KOPT-K1 (cell line): ENCODE results near the gene RNF128.

Experiments
- H3K27ac ChIP-seq: fragments of 200-600 bp; sonication (generic); 2 replicates; pipeline ENCODE4 v1.5.1; 2016; ENCODE audit warnings: antibody characterized with exemption, mild to moderate bottlenecking, low read depth, low read length; ENCODE audit not compliant: poor library complexity, severe bottlenecking
- H3K36me3 ChIP-seq: fragments of 200-600 bp; sonication (generic); 2 replicates; pipeline ENCODE4 v1.5.1; 2017; ENCODE audit warnings: antibody characterized with exemption, mild to moderate bottlenecking, low read length, moderate library complexity; ENCODE audit not compliant: insufficient read depth
- H3K9me3 ChIP-seq: fragments of 200-600 bp; sonication (generic); 2 replicates; pipeline ENCODE4 v1.5.1; 2017; ENCODE audit warnings: antibody characterized with exemption, low read length, mild to moderate bottlenecking; ENCODE audit not compliant: insufficient read depth, poor library complexity, severe bottlenecking

The RNF128 gene, protein sequence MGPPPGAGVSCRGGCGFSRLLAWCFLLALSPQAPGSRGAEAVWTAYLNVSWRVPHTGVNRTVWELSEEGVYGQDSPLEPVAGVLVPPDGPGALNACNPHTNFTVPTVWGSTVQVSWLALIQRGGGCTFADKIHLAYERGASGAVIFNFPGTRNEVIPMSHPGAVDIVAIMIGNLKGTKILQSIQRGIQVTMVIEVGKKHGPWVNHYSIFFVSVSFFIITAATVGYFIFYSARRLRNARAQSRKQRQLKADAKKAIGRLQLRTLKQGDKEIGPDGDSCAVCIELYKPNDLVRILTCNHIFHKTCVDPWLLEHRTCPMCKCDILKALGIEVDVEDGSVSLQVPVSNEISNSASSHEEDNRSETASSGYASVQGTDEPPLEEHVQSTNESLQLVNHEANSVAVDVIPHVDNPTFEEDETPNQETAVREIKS

DNA sequence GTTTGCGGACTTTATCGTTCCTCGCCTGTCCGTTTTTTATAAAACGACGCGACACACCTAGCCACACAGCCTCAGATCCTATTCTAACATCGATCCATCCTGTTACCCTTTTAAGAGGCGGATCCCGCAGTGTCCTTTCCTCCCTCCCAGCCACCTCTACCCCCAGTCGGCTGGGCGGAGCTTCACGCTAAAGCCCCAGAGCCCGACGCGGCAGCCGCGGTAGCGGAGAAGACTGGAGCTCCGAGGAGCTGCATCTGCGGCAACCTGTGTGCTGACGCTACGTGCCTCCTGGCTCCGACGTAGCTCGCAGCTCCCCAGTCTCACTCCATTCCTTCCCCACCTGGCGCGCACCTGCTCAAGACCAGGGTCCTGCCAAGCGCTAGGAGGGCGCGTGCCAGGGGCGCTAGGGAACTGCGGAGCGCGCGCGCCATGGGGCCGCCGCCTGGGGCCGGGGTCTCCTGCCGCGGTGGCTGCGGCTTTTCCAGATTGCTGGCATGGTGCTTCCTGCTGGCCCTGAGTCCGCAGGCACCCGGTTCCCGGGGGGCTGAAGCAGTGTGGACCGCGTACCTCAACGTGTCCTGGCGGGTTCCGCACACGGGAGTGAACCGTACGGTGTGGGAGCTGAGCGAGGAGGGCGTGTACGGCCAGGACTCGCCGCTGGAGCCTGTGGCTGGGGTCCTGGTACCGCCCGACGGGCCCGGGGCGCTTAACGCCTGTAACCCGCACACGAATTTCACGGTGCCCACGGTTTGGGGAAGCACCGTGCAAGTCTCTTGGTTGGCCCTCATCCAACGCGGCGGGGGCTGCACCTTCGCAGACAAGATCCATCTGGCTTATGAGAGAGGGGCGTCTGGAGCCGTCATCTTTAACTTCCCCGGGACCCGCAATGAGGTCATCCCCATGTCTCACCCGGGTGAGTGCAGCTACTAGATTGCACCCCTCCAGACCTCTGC is at the start of gene RNF128:
Gene RNF128, plus strand, starts transcription at position 217 of the 953 bp plus-strand sequence. Its CDS starts 213 bp downstream, at position 430.
- H3K9me3 ChIP-seq, result no peaks in the 10 kb centered on the region
- no peak within 1 kb of the TSS for H3K27ac ChIP-seq
- no peaks in the 10 kb centered on the region for H3K36me3 ChIP-seq

DNA sequence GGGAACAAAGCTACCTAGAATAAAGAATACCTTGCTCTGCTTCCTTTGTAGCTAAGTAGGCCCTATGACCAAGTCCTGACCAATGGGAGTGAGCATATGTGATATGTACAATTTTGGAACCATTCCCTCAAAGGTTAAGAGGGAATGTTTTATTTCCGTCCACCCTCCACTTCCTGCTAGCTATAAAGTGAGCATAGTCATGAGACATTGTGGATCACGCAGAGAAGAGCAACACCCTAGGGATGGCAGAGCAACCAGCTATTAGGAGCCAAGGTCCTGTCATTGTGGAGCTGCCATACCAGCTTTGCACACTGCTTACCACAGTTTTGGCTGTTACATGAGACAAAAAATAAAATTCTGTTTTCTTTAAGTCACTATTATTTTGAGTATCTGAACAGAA is 45.8 kb upstream of the RNF128 start:
- no peak overlapping the region for H3K27ac ChIP-seq
- no peaks in the 10 kb centered on the region for H3K9me3 ChIP-seq
- H3K36me3 ChIP-seq, result no peaks in the 10 kb centered on the region

DNA sequence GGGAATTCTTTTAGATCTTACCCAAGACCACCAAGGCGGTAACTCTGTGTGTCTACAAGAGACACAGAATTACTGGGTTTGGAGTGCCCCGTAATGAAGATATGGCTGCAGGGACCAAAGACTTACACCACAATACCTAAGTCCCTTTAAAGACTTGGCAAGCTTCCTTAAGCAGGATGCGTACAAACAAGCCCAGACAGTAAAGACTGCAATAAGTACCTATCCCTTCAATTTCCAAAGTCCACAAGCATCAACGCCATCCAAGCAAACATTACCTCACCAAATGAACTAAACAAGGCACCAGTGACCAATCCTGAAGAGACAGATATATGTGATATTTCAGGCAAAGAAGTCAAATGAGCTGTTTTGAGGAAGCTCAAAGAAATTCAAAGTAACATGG is 42.3 kb upstream of the RNF128 start:
- no peak overlapping the region for H3K27ac ChIP-seq
- no peaks in the 10 kb centered on the region for H3K9me3 ChIP-seq
- no peaks in the 10 kb centered on the region for H3K36me3 ChIP-seq

DNA sequence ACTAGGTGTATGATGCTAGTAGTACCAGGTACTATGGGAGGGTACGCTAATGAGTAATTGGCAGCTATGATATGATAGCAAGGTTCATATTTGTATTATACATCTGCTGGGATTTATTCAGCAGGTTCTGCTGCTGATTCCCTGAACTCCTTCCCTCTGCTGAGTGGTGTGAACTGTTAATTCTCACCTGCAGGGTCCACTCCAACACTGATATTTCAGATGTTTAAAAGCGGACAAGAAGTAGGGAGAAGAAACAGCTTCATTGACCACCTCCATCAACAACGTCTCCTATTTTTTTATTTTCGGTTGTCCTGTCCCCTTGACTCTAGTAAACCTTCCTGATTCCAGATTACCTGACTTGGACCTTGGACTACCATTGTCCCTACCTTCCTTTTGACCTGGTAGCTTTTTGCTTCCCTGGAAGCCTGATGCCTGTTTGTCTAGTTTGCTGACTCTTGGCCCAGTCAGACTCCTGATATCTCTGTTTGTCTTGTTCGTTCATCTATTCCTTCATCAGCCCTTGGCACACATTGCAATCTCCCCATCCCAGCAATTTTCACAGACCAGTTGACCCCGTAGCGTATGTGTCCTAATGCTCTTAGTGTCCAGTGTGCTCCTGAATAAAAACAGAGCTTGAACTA is 34.0 kb upstream of the RNF128 start:
- Histone ChIP-seq H3K9me3 (no peaks in the 10 kb centered on the region), H3K36me3 (no peaks in the 10 kb centered on the region), H3K27ac (no peak overlapping the region)

DNA sequence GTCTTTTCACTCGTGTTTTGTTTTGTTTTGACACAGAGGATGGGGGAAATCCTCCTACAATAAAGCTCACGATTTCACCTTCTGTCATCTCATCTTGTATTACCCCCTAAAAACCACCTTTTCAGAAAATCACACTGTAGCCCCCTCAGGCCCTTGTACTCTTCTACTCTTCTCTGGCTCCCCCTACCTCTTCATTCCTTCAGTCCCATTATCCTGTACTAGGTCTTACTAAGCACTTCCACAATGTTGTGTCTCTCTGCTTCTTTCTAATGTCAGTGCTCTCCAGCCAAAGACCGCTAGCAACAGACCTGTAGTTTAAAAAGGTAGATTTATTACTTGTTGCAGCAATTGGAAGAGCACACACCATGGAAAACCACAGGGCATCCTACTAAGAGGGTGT is 30.0 kb upstream of the RNF128 start:
- no peak overlapping the region for H3K27ac ChIP-seq

DNA sequence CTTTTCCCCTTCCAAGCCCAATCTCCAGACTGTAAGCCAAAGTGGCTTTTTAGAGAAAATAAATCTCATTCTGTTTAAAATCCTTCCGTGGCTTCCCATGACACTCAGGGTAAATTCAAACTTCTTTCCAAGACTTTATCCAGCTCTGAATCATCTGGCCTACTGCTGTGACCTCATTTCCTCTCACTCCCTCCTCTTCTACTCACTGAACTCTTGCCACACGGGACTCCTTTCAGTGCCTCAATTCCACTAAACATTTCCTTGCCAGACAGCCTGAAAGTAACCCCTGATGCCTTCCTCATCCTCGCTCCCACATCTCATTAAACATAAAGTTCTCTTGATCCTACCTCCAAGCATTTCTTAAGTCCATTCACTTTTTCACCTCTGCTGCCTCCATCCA is 27.8 kb upstream of the RNF128 start:
- Histone ChIP-seq H3K27ac (no peak overlapping the region), H3K36me3 (no peaks in the 10 kb centered on the region), H3K9me3 (no peaks in the 10 kb centered on the region)

More for the DNA sequence above, 30.0 kb upstream of the RNF128 start:
- Histone ChIP-seq H3K36me3 (no peaks in the 10 kb centered on the region), H3K9me3 (no peaks in the 10 kb centered on the region)

GRCh38 chrX:106702636-106703035 is 23.9 kb upstream of the RNF128 start:
- Histone ChIP-seq H3K36me3 (no peaks in the 10 kb centered on the region), H3K27ac (no peak overlapping the region), H3K9me3 (no peaks in the 10 kb centered on the region)

- Histone ChIP-seq H3K36me3 (no peaks in the 10 kb centered on the region), H3K27ac (no peak overlapping the region), H3K9me3 (no peaks in the 10 kb centered on the region)
Measured at GRCh38 chrX:106706466-106706865, 20.0 kb upstream of the RNF128 start.

DNA sequence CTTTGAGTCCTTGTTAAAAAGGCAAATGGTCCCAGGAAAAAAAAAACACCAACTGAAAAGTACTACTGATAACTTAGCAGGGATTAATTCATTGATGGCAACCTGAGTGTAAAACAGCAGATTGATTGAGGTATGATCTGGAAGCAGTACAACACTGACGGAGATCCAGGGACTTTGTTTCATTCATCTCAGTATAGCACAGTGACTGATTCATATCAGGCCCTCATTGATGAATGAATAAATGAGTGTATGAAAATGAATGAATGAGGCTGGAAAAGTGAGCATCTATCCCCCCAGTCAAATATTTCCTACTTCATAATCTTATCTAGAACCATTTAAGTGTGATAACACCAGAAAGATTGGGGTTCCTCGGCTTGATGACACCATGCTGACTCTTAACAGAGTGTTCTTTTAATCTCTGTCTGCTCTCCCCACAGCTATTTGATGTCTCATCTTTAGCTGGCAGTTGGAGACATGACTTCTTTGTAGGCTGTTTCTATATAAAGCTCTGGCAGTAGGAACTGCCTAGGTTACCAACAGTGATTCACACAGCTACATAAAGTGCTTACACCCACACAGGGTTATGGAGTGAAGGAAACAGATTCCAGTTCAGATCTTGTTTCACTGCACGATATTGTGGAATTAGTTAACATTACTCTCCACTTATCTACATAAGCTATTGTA is 18.6 kb upstream of the RNF128 start:
- Histone ChIP-seq H3K9me3 (no peaks in the 10 kb centered on the region), H3K36me3 (no peaks in the 10 kb centered on the region), H3K27ac (no peak overlapping the region)

- H3K9me3 ChIP-seq, result no peaks in the 10 kb centered on the region
- no peak overlapping the region for H3K27ac ChIP-seq
- H3K36me3 ChIP-seq, result no peaks in the 10 kb centered on the region
Measured at GRCh38 chrX:106710771-106711170, 15.7 kb upstream of the RNF128 start.

GRCh38 chrX:106711375-106711774 is 15.1 kb upstream of the RNF128 start:
- Histone ChIP-seq H3K36me3 (no peaks in the 10 kb centered on the region), H3K27ac (no peak overlapping the region), H3K9me3 (no peaks in the 10 kb centered on the region)

GRCh38 chrX:106716004-106716403 is 10.5 kb upstream of the RNF128 start:
- Histone ChIP-seq H3K27ac (no peak overlapping the region), H3K9me3 (no peaks in the 10 kb centered on the region), H3K36me3 (no peaks in the 10 kb centered on the region)

- H3K36me3 ChIP-seq, result no peaks in the 10 kb centered on the region
- H3K27ac ChIP-seq, result no peak overlapping the region
- H3K9me3 ChIP-seq, result no peaks in the 10 kb centered on the region
Measured at GRCh38 chrX:106716463-106716862, 10.0 kb upstream of the RNF128 start.

GRCh38 chrX:106718709-106719108 is 7.8 kb upstream of the RNF128 start:
- Histone ChIP-seq H3K36me3 (no peaks in the 10 kb centered on the region), H3K27ac (no peak overlapping the region), H3K9me3 (no peaks in the 10 kb centered on the region)
